ENCODE data around the gene SMIM28.

- no peak for TF ChIP-seq POLR2AphosphoS5 (IDR thresholded peaks at IDR 0.05; ENCODE audit: low read depth, low read length)
- TF ChIP-seq CTCF (IDR thresholded peaks at IDR 0.05), result no peak
- TF ChIP-seq REST (IDR thresholded peaks at IDR 0.05; ENCODE audit: insufficient read depth in 1 of 2, low read depth in 2 of 2, low read length in 1 of 2), result no peak
- TF ChIP-seq SIN3A (IDR thresholded peaks at IDR 0.05; ENCODE audit: borderline replicate concordance, insufficient read depth, low read depth, low read length), result no peak
- TF ChIP-seq TCF7L2 (IDR thresholded peaks at IDR 0.05; ENCODE audit: low read depth, low read length), result no peak
Measured at GRCh38 chr6:138420356-138420755, 42.7 kb downstream of the SMIM28 start.

All from Panc1 (cell line).